IPS-15b (cell line): ENCODE data around the gene FNDC3B.

Experiments used
- H3K27me3 ChIP-seq: one replicate; pipeline ENCODE4 v1.6.1; 2013; ENCODE audit warnings: low read length; ENCODE audit not compliant: control insufficient read depth, insufficient read depth
- H3K36me3 ChIP-seq: one replicate; pipeline ENCODE4 v1.6.1; 2013; ENCODE audit warnings: low read length; ENCODE audit not compliant: control insufficient read depth, insufficient read depth
- H3K4me1 ChIP-seq: one replicate; pipeline ENCODE4 v1.6.1; 2013; ENCODE audit warnings: mild to moderate bottlenecking, low read length; ENCODE audit not compliant: control insufficient read depth, insufficient read depth
- H3K4me3 ChIP-seq: one replicate; pipeline ENCODE4 v1.5.1; 2013; ENCODE audit warnings: low read depth, low read length
- H3K9ac ChIP-seq: one replicate; pipeline ENCODE4 v1.6.1; 2013; ENCODE audit warnings: low read depth, mild to moderate bottlenecking, low read length
- H3K9me3 ChIP-seq: one replicate; pipeline ENCODE4 v1.6.1; 2013; ENCODE audit warnings: mild to moderate bottlenecking, low read length; ENCODE audit not compliant: control insufficient read depth, insufficient read depth

The FNDC3B gene

DNA sequence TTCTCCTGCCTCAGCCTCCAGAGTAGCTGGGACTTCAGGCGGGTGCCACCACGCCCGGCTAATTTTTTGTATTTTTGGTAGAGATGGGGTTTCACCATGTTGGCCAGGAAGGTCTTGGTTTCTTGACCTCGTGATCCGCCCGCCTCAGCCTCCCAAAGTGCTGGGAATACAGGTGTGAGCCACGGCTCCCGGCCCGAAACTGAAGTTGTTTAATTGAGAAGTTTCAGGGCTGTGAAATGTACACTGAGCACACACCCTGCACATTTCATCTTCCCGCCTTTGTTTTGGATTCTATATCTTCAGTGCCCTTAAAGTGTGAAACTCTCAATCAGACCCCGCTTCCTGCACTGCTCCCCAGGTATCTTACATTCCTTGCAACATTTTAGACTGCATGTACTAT is 149.1 kb downstream of the FNDC3B start:
- no peak overlapping the region for H3K4me3 ChIP-seq
- H3K27me3 ChIP-seq, result no peaks in the 10 kb centered on the region
- H3K9ac ChIP-seq, result no peak overlapping the region
- no peaks in the 10 kb centered on the region for H3K4me1 ChIP-seq
- H3K9me3 ChIP-seq, result no peaks in the 10 kb centered on the region
- H3K36me3 ChIP-seq, result no peaks in the 10 kb centered on the region

GRCh38 chr3:172189213-172189612 is 149.8 kb downstream of the FNDC3B start:
- Histone ChIP-seq H3K9me3 (no peaks in the 10 kb centered on the region), H3K4me3 (no peak overlapping the region)

DNA sequence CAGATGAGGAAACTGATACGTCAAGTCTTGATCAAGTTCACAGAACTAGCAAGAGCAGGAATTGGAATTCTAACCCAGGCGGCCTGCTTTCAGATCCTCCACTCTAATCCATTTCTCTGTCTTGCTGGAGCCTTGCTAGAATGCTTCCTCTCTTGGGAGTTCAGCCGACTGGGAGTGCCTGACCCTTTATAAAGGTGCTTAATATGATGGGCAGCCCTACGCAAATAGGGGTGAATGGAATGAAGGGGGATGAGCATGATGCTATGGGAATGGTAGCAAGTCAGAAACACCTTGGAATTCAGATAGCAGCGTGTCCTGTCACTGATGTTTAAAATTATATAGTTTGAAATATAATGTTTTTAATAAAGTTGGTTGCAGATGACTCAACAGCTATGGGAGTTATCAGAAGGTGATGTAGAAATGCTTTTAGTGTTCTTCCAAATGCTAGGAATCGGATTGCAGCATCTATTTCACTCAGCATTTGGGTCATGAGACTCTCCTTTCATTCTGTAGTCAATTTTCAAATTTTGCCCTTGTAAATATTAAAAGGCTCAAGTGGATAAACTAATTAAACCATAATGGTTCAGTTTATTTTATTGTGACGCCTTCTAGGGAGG is 150.7 kb downstream of the FNDC3B start:
- no peaks in the 10 kb centered on the region for H3K36me3 ChIP-seq
- no peak overlapping the region for H3K4me3 ChIP-seq
- H3K9ac ChIP-seq, result no peak overlapping the region
- no peaks in the 10 kb centered on the region for H3K27me3 ChIP-seq
- H3K4me1 ChIP-seq, result no peaks in the 10 kb centered on the region
- H3K9me3 ChIP-seq, result no peaks in the 10 kb centered on the region

More at GRCh38 chr3:172189213-172189612, 149.8 kb downstream of the FNDC3B start:
- H3K9ac ChIP-seq, result no peak overlapping the region
- no peaks in the 10 kb centered on the region for H3K4me1 ChIP-seq
- H3K36me3 ChIP-seq, result no peaks in the 10 kb centered on the region
- no peaks in the 10 kb centered on the region for H3K27me3 ChIP-seq

DNA sequence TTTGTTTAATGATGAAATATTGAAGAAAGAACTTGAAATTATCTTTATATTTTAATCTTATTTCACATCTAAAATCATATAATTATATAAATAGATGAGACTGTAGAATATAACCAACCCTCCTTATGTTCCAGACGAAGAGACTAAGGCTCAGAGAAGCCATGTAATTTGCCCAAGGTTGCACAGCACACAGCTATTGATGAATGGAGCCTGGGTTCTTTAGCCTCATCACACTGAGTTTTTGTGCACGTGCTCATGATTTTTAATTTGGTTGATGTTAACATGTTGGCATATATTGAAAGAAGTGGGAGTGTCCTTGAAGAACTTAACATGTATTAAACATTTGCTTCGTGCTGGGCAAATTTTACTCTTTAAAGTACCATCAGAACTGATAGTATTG is 151.6 kb downstream of the FNDC3B start:
- Histone ChIP-seq H3K4me1 (peaks cover 3% of the 10 kb centered on the region), H3K9ac (no peak overlapping the region), H3K4me3 (no peak overlapping the region), H3K27me3 (no peaks in the 10 kb centered on the region), H3K36me3 (no peaks in the 10 kb centered on the region), H3K9me3 (no peaks in the 10 kb centered on the region)

DNA sequence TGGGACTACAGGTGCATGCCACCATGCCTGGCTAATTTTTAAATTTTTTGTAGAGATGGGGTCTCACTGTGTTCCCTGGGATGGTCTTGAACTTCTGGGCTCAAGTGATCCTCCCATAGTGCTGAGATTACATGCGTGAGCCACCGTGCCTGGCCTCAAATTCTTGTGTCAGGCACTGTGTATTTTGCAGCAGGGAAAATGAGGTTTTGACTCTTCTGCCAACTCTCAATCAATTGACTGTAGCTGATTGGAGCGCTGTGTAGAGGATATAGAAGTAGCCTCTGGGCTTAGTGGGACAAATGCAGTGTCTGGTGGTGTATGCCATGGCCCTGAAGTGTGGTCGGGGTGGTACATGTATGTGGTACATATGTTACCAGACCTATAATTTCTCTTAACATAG is 152.3 kb downstream of the FNDC3B start:
- Histone ChIP-seq H3K27me3 (no peaks in the 10 kb centered on the region), H3K9ac (no peak overlapping the region), H3K4me3 (no peak overlapping the region), H3K36me3 (no peaks in the 10 kb centered on the region), H3K9me3 (no peaks in the 10 kb centered on the region), H3K4me1 (peaks cover 3% of the 10 kb centered on the region)

GRCh38 chr3:172192830-172193415 is 153.5 kb downstream of the FNDC3B start:
- Histone ChIP-seq H3K4me3 (no peak overlapping the region), H3K36me3 (no peaks in the 10 kb centered on the region), H3K4me1 (peaks cover 3% of the 10 kb centered on the region), H3K9ac (no peak overlapping the region), H3K27me3 (no peaks in the 10 kb centered on the region), H3K9me3 (no peaks in the 10 kb centered on the region)

- Histone ChIP-seq H3K4me3 (no peak overlapping the region), H3K9ac (no peak overlapping the region), H3K27me3 (no peaks in the 10 kb centered on the region), H3K4me1 (peaks cover 3% of the 10 kb centered on the region), H3K9me3 (no peaks in the 10 kb centered on the region), H3K36me3 (no peaks in the 10 kb centered on the region)
These were observed 154.1 kb downstream of the FNDC3B start for GRCh38 chr3:172193436-172193835.

DNA sequence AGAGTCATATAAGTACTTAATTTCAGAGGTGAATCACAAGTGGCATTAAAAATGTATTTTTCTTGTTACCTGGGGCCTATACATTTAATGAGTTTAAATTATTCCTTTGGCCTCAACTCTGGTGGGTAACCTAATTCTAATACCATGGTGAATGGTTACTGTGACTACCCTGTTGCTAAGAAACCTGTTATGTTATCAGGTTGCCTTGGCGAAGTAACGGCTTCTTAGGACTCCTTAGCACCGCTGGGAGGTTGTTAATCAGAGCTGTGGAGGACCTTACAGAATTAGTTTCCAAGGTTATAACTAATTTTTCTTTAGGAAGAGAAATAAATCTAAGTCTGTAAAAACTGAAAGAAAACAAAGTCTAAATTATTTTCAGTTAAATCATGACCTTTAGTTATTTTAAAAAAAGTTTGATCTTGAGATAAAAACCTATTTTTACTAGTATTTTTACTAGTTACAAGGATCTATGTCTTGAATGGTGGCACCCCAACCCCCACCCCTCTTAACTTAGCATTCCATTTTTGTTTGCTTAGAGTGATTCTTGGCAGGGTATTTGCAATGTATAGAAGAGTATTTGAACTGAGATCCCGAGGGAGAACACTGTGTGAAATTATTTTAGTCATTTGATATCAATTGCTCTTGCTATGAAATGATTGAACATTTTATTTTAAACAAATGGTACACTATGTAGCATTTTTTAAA is 155.5 kb downstream of the FNDC3B start:
- Histone ChIP-seq H3K27me3 (no peaks in the 10 kb centered on the region), H3K9me3 (no peaks in the 10 kb centered on the region), H3K9ac (no peak overlapping the region), H3K36me3 (no peaks in the 10 kb centered on the region), H3K4me3 (no peak overlapping the region), H3K4me1 (peaks cover 3% of the 10 kb centered on the region)

DNA sequence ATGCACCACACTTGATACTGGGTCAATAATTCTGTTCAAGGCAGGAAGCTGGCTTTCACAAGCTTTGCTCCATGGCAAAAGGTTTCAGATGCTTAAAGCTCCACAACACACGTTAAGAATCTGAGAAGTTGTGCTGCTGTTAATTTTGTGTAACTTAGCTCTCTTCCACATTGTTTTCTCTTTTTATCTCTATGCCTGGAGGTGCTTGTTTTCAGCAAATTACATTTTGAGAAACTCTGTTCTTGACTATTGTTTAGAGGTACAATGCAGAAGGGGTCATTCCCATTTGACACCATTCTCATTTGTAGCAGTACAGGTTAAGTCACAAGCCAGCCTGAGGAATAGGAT is 156.0 kb downstream of the FNDC3B start:
- H3K4me1 ChIP-seq, result peaks cover 3% of the 10 kb centered on the region
- no peaks in the 10 kb centered on the region for H3K9me3 ChIP-seq
- H3K4me3 ChIP-seq, result no peak overlapping the region
- no peaks in the 10 kb centered on the region for H3K36me3 ChIP-seq
- no peaks in the 10 kb centered on the region for H3K27me3 ChIP-seq
- no peak overlapping the region for H3K9ac ChIP-seq

DNA sequence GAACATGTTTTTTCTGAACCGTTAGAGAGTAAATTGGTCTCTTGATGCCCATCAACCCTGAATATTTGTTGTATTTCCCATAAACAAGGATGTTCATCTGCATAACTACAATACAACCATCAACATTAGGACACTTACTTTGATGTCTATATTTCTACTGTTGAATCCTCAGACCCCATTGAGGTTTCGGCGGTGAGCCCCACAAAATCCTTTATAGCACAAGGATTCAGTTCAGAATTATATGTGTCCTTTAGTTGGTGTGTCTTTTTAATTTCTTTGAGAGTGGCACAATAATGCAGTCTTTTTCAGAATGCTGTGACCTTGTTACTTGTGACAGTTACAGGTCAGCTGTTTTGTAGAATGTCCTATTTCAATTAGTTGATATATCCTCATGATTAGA is 158.0 kb downstream of the FNDC3B start:
- Histone ChIP-seq H3K4me1 (peaks cover 6% of the 10 kb centered on the region), H3K36me3 (no peaks in the 10 kb centered on the region), H3K9ac (no peak overlapping the region), H3K9me3 (no peaks in the 10 kb centered on the region), H3K27me3 (no peaks in the 10 kb centered on the region), H3K4me3 (no peak overlapping the region)

GRCh38 chr3:172198428-172198827 is 159.1 kb downstream of the FNDC3B start:
- Histone ChIP-seq H3K4me3 (no peak overlapping the region), H3K27me3 (no peaks in the 10 kb centered on the region), H3K4me1 (peaks cover 17% of the 10 kb centered on the region), H3K9me3 (no peaks in the 10 kb centered on the region), H3K9ac (no peak overlapping the region), H3K36me3 (no peaks in the 10 kb centered on the region)

DNA sequence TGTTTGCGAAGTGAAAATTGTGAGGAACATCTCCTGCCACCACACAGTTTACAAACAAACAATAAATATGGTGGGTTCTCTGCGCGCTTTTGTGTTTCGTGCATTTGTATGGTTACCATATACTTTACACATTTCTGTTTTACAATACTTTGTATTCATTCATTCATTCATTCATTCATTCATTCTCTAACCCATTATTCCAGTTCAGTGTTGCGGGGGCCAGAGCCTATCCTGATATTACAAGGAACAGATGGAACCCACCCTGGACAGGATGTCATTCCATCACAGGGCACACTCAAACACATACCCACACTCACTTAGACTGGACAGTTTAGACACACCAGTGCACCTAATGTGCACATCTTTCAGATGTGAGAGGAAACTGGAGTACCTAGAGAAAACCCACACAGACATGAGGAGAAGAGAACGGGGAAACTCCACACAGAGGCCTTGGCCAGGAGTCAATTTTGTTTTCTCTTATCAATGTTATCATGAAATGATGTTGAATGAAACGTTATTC is 160.5 kb downstream of the FNDC3B start:
- H3K4me1 ChIP-seq, result peaks cover 24% of the 10 kb centered on the region
- H3K27me3 ChIP-seq, result no peaks in the 10 kb centered on the region
- H3K9me3 ChIP-seq, result no peaks in the 10 kb centered on the region
- H3K9ac ChIP-seq, result no peak overlapping the region
- H3K36me3 ChIP-seq, result no peaks in the 10 kb centered on the region
- no peak overlapping the region for H3K4me3 ChIP-seq
